ENCODE data around the gene ZNF282.

Gene ZNF282

GRCh38 chr7:149261829-149262617 lies 66.7 kb downstream of the ZNF282 start, which contains the start of gene ZNF783 (continued):
- no peak for TF ChIP-seq ZNF518A (tag by site-specific recombination; conservative IDR thresholded peaks at IDR 0.05; ENCODE audit: low read depth)
- peak; percentile 68 for TF ChIP-seq PBX3 (CRISPR knock-in tag; IDR thresholded peaks at IDR 0.05)
- TF ChIP-seq ZNF670 (tag by site-specific recombination; IDR thresholded peaks at IDR 0.05; ENCODE audit: low read depth) = no peak
- TF ChIP-seq ZSCAN18 (tag by site-specific recombination; IDR thresholded peaks at IDR 0.05) = no peak
- TF ChIP-seq RBAK (tag by site-specific recombination; IDR thresholded peaks at IDR 0.05) = no peak
- no peak for TF ChIP-seq TCF7L2 (IDR thresholded peaks at IDR 0.05; ENCODE audit: borderline replicate concordance, low read depth, low read length)
- TF ChIP-seq ZNF423 (tag by site-specific recombination; IDR thresholded peaks at IDR 0.05) = 0 out of 2 replicates have a peak, but pooled peaks have one; percentile 33
- TF ChIP-seq ZNF266 (tag by site-specific recombination; IDR thresholded peaks at IDR 0.05; ENCODE audit: low read depth) = no peak
- peak; percentile 23; the same call in 1 of the 2 replicates for TF ChIP-seq ZBTB48 (tag by site-specific recombination; IDR thresholded peaks at IDR 0.05)
- TF ChIP-seq PRDM1 (tag by site-specific recombination; IDR thresholded peaks at IDR 0.05) = no peak; the same call in 1 of the 2 replicates
- TF ChIP-seq ZNF561 (tag by site-specific recombination; IDR thresholded peaks at IDR 0.05; ENCODE audit: borderline replicate concordance) = peak; percentile 93
- TF ChIP-seq ZNF548 (tag by site-specific recombination; IDR thresholded peaks at IDR 0.05) = no peak
- 0 out of 2 replicates have a peak, but pooled peaks have one; percentile 66 for TF ChIP-seq HOXA7 (CRISPR knock-in tag; IDR thresholded peaks at IDR 0.05; ENCODE audit: borderline replicate concordance)
- TF ChIP-seq ZNF37A (tag by site-specific recombination; IDR thresholded peaks at IDR 0.05) = no peak
- no peak for TF ChIP-seq ZNF121 (tag by site-specific recombination; IDR thresholded peaks at IDR 0.05)
- TF ChIP-seq ZNF48 (tag by site-specific recombination; IDR thresholded peaks at IDR 0.05) = no peak
- TF ChIP-seq GFI1B (tag by site-specific recombination; IDR thresholded peaks at IDR 0.05) = no peak
- TF ChIP-seq ZFHX2 (tag by site-specific recombination; conservative IDR thresholded peaks at IDR 0.05) = peak; percentile 91
- no peak for TF ChIP-seq ZNF654 (tag by site-specific recombination; IDR thresholded peaks at IDR 0.05; ENCODE audit: low read depth)
- no peak for TF ChIP-seq ZNF169 (tag by site-specific recombination; IDR thresholded peaks at IDR 0.05)
- peak; percentile 85 for TF ChIP-seq ZNF600 (tag by site-specific recombination; IDR thresholded peaks at IDR 0.05)
- TF ChIP-seq ZNF555 (tag by site-specific recombination; conservative IDR thresholded peaks at IDR 0.05) = no peak
- TF ChIP-seq ZNF677 (tag by site-specific recombination; IDR thresholded peaks at IDR 0.05) = no peak
- TF ChIP-seq SCRT1 (tag by site-specific recombination; IDR thresholded peaks at IDR 0.05; ENCODE audit: borderline replicate concordance) = no peak
- TF ChIP-seq ZNF837 (tag by site-specific recombination; IDR thresholded peaks at IDR 0.05) = no peak
- TF ChIP-seq PATZ1 (tag by site-specific recombination; IDR thresholded peaks at IDR 0.05) = peak; percentile 56
- TF ChIP-seq ZNF350 (tag by site-specific recombination; IDR thresholded peaks at IDR 0.05) = peak; percentile 99
- peak; percentile 94 for TF ChIP-seq ZNF449 (tag by site-specific recombination; IDR thresholded peaks at IDR 0.05)
- no peak for TF ChIP-seq ZNF404 (tag by site-specific recombination; IDR thresholded peaks at IDR 0.05)

All from HEK293 (cell line).